Activated CD8-positive, alpha-beta T cell treated with anti-CD3 and anti-CD28 coated beads for 36 hours (primary cell): Measurements from ENCODE around the gene MCU. TPM values are rescaled to one million over a fixed set of nuclear protein-coding genes. Genes with fewer than 3 reads are reported as not detected.

Experiments used
- ATAC-seq: fragments of 200-7000 bp; cut with Tn5 transposase; one replicate; pipeline ENCODE4 v1.10.0; 2021; ENCODE audit warnings: mild to moderate bottlenecking, moderate library complexity
- CTCF ChIA-PET: fragments of 350-600 bp; sonication (Branson Sonifier 250); formaldehyde crosslinking; loops from one replicate; lab custom pipeline; 2021; ENCODE audit warnings: antibody characterized with exemption; lab: Charles Lee
- POLR2A ChIA-PET: fragments of 350-600 bp; sonication (Branson Sonifier 250); formaldehyde crosslinking; loops from one replicate; lab custom pipeline; 2021; ENCODE audit warnings: antibody characterized with exemption; lab: Charles Lee
- DNase-seq: peaks from one replicate; pipeline ENCODE4 v3.0.0-alpha.2; 2020
- H3K27ac Mint-ChIP-seq: one replicate; pipeline ENCODE4 v1.8.0; 2021; ENCODE audit warnings: mild to moderate bottlenecking, mixed read lengths
- H3K27me3 Mint-ChIP-seq: one replicate; pipeline ENCODE4 v1.8.0; 2021; ENCODE audit warnings: mixed read lengths
- H3K36me3 Mint-ChIP-seq: one replicate; pipeline ENCODE4 v1.8.0; 2021; ENCODE audit warnings: low read depth, mixed read lengths
- H3K4me1 Mint-ChIP-seq: one replicate; pipeline ENCODE4 v1.8.0; 2021; ENCODE audit warnings: low read depth, mixed read lengths
- H3K4me3 Mint-ChIP-seq: one replicate; pipeline ENCODE4 v1.8.0; 2021; ENCODE audit warnings: mild to moderate bottlenecking, moderate library complexity, mixed read lengths
- H3K9me3 Mint-ChIP-seq: one replicate; pipeline ENCODE4 v1.8.0; 2021; ENCODE audit warnings: mixed read lengths
- intact Hi-C: fragments of 100-400 bp; cut with micrococcal nuclease; formaldehyde crosslinking; loops from one replicate; pipeline ENCODE4 v1.10.0; 2022
- total RNA-seq, 2 experiments: library from RNA; stranded (reverse); gene quantifications; one replicate each; pipeline ENCODE4 v1.2.3, GENCODE V29; 2021
- TF ChIP-seq, protein P1 (sequence below): fragments of 200-600 bp; IDR thresholded peaks from one replicate; pipeline ENCODE4 v1.8.0; 2022; ENCODE audit warnings: antibody characterized with exemption, mild to moderate bottlenecking

MCU gene
- total RNA-seq, 2 experiments from 2014 or later, result 17.1 to 18.3 TPM

- Mint-ChIP-seq H3K36me3 (peaks cover 24% of the 10 kb centered on the region), H3K4me3 (no peak overlapping the region), H3K4me1 (peaks cover 15% of the 10 kb centered on the region), H3K27me3 (peaks cover 2% of the 10 kb centered on the region), H3K27ac (no peak overlapping the region), H3K9me3 (no peaks in the 10 kb centered on the region)
- ChIA-PET POLR2A (interaction anchor here (1.4 kb wide), 1 partner anchor 17 kb away, joined by 4 read pairs; no protein-coding TSS in a partner anchor), CTCF (interaction anchor here (1.2 kb wide), 1 partner anchor 25 kb away, joined by 4 read pairs; no protein-coding TSS in a partner anchor)
- TF ChIP-seq, protein P1, sequence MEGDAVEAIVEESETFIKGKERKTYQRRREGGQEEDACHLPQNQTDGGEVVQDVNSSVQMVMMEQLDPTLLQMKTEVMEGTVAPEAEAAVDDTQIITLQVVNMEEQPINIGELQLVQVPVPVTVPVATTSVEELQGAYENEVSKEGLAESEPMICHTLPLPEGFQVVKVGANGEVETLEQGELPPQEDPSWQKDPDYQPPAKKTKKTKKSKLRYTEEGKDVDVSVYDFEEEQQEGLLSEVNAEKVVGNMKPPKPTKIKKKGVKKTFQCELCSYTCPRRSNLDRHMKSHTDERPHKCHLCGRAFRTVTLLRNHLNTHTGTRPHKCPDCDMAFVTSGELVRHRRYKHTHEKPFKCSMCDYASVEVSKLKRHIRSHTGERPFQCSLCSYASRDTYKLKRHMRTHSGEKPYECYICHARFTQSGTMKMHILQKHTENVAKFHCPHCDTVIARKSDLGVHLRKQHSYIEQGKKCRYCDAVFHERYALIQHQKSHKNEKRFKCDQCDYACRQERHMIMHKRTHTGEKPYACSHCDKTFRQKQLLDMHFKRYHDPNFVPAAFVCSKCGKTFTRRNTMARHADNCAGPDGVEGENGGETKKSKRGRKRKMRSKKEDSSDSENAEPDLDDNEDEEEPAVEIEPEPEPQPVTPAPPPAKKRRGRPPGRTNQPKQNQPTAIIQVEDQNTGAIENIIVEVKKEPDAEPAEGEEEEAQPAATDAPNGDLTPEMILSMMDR, result no peak
- intact Hi-C loops, result no loop called here
- ATAC-seq, result no peak
- no peak for DNase-seq
These were observed 196.3 kb downstream of the MCU start for GRCh38 chr10:72888151-72888638.

DNA sequence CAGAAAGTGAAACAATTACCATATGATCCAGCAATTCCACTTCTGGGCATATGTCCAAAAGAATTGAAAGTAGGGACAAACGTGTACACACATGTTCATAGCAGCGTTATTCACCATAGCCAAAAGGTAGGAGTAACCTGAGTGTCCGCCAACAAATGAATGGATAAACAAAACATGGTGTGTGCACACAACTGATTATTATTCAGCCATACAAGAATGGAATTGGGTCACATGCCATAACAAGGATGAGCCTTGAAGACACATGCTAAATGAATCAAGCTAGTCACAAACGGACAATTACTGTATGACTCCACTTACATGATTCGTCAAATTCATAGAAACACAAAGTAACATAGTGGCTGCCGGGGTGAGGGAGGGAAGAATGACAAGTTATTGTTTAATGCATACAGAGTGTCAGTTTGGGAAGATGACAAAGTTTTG is 197.5 kb downstream of the MCU start:
- Mint-ChIP-seq H3K4me3 (no peak overlapping the region), H3K4me1 (peaks cover 15% of the 10 kb centered on the region), H3K9me3 (no peaks in the 10 kb centered on the region), H3K27ac (no peak overlapping the region), H3K27me3 (peaks cover 4% of the 10 kb centered on the region), H3K36me3 (peaks cover 22% of the 10 kb centered on the region)
- ATAC-seq, result no peak
- TF ChIP-seq, protein P1, result no peak
- intact Hi-C loops, result no loop called here
- ChIA-PET CTCF (interaction anchor here (1.2 kb wide), 1 partner anchor 26 kb away, joined by 4 read pairs; no protein-coding TSS in a partner anchor), POLR2A (no interaction called here)
- DNase-seq, result no peak

- ATAC-seq (no peak), DNase-seq (no peak)
- Mint-ChIP-seq H3K4me3 (no peak overlapping the region), H3K27ac (no peak overlapping the region), H3K4me1 (peaks cover 15% of the 10 kb centered on the region), H3K9me3 (no peaks in the 10 kb centered on the region), H3K27me3 (peaks cover 4% of the 10 kb centered on the region), H3K36me3 (peaks cover 22% of the 10 kb centered on the region)
- ChIA-PET POLR2A (no interaction called here), CTCF (interaction anchor here (1.1 kb wide), 1 partner anchor 525 kb away, joined by 3 read pairs; no protein-coding TSS in a partner anchor)
- intact Hi-C loops, result no loop called here
- TF ChIP-seq, protein P1, result no peak
These were observed 198.1 kb downstream of the MCU start for GRCh38 chr10:72890086-72890485.

DNA sequence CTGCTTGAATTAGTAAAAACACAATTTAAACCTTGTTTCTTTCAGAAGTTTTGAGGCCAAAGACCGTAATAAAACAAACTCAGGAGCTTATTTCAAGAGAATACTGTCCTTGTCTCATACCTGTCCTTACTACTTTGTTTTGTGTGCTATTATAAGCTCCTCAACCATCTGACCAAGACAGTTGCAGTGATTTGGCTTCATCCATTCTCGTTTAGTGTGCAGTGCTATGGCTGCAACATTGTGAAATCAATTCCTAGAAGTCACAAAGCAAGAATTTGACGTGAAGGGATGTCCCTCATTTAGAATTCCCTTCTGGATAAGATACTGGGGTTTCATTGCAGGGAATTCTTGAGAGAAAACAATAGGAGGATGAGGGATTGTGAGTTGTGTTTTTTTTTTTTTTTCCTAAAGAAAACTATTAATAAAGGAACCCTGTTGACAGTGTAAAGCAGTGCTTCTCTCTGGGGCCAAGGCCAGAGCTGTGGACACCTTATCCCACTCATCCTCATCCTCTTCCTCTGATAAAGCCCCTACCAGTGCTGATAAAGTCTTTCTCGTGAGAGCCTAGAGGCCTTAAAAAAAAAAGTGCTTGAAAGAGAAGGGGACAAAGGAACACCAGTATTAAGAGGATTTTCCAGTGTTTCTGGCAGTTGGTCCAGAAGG is 201.3 kb downstream of the MCU start, which contains the start of gene OIT3:
Gene OIT3 (plus strand): TSS at position 604 of the 663 bp plus-strand sequence. CDS start 60 bp downstream, outside the sequence.
- Mint-ChIP-seq H3K27me3 (peaks cover 4% of the 10 kb centered on the region), H3K4me1 (no peaks in the 10 kb centered on the region), H3K9me3 (no peaks in the 10 kb centered on the region), H3K4me3 (no peak within 1 kb of the TSS), H3K36me3 (peaks cover 7% of the 10 kb centered on the region), H3K27ac (no peak within 1 kb of the TSS)
- DNase-seq, result no peak
- ChIA-PET CTCF (interaction anchor here (1.2 kb wide), 1 partner anchor 298 kb away, joined by 4 read pairs; no protein-coding TSS in a partner anchor), POLR2A (no interaction called here)
- TF ChIP-seq, protein P1, result no peak
- no peak for ATAC-seq
- intact Hi-C loops, result no loop called here
